H1 (cell line): ENCODE results near the gene MYO5A. TPM values are rescaled to one million over a fixed set of nuclear protein-coding genes. Genes with fewer than 3 reads are reported as not detected.

Source experiments
- CTCF ChIA-PET: fragments of 300-600 bp; sonication (Branson Sonifier 250); formaldehyde crosslinking; loops from one replicate; lab custom pipeline; 2021; ENCODE audit not compliant: partially characterized antibody; lab: Charles Lee
- POLR2A ChIA-PET: fragments of 300-600 bp; sonication (Branson Sonifier 250); formaldehyde crosslinking; loops from one replicate; lab custom pipeline; 2021; ENCODE audit warnings: inconsistent platforms; ENCODE audit not compliant: partially characterized antibody; lab: Charles Lee
- DNase-seq, 2 experiments: peaks; one replicate each; pipeline versions ENCODE4 v3.0.0 to v3.0.0-alpha.2; 2010 to 2022; ENCODE audit warnings: low spot score in 2 of 2, low read depth in 1 of 2, mixed read lengths in 1 of 2
- FAIRE-seq: peaks from 2 replicates; lab custom pipeline; 2011; peaks lifted over from hg19 to GRCh38; lab: Jason Lieb, UNC
- H2AFZ ChIP-seq: 2 replicates; pipeline ENCODE4 v1.8.1; 2012; ENCODE audit warnings: low read length, inconsistent platforms
- H2AK5ac ChIP-seq: 2 replicates; pipeline ENCODE4 v1.6.1; 2013; ENCODE audit warnings: low read depth, low read length
- H2BK120ac ChIP-seq: replicated peaks from 2 replicates; pipeline ENCODE3; 2013; ENCODE audit warnings: low read depth, low read length, inconsistent platforms
- H2BK12ac ChIP-seq: 2 replicates; pipeline ENCODE4 v1.6.1; 2013; ENCODE audit warnings: low read depth, low read length
- H2BK15ac ChIP-seq: 2 replicates; pipeline ENCODE4 v1.6.1; 2013; ENCODE audit warnings: low read length
- H2BK20ac ChIP-seq: 2 replicates; pipeline ENCODE4 v1.6.1; 2013; ENCODE audit warnings: low read length
- H2BK5ac ChIP-seq: 2 replicates; pipeline ENCODE4 v1.6.1; 2013; ENCODE audit warnings: low read depth, low read length
- H3K14ac ChIP-seq: 2 replicates; pipeline ENCODE4 v1.6.1; 2013; ENCODE audit warnings: inconsistent platforms; ENCODE audit not compliant: insufficient read length
- H3K18ac ChIP-seq: 2 replicates; pipeline ENCODE4 v1.6.1; 2013; ENCODE audit warnings: low read length; ENCODE audit errors: extremely low read depth
- H3K23ac ChIP-seq: 2 replicates; pipeline ENCODE4 v1.6.1; 2013; ENCODE audit warnings: inconsistent platforms; ENCODE audit not compliant: insufficient read length
- H3K23me2 ChIP-seq: 2 replicates; pipeline ENCODE4 v1.6.1; 2013; ENCODE audit warnings: low read depth, low read length
- H3K27ac ChIP-seq: 2 replicates; pipeline ENCODE4 v1.6.1; 2011; ENCODE audit warnings: low read depth, low read length, inconsistent platforms
- H3K27me3 ChIP-seq, 4 experiments: replicated peaks in 1 of 4; 1 replicate in 1 of 4; 2 replicates in 3 of 4; pipeline versions ENCODE4 v1.6.1 to v1.8.1; 2011 to 2013; ENCODE audit warnings: low read length in 3 of 4, mild to moderate bottlenecking in 3 of 4, inconsistent platforms in 2 of 4, mixed read lengths in 2 of 4, moderate library complexity in 1 of 4; ENCODE audit not compliant: control insufficient read depth in 3 of 4, insufficient read depth in 3 of 4; ENCODE audit errors: extremely low read depth in 1 of 4
- H3K36me3 ChIP-seq, 4 experiments: 2 replicates each; pipeline versions ENCODE4 v1.6.1 to v1.8.1; 2011 to 2013; ENCODE audit warnings: mild to moderate bottlenecking in 4 of 4, low read length in 3 of 4, moderate library complexity in 2 of 4, control low read depth in 1 of 4, inconsistent platforms in 1 of 4; ENCODE audit not compliant: insufficient read depth in 4 of 4, control insufficient read depth in 2 of 4
- H3K4ac ChIP-seq: replicated peaks from 2 replicates; pipeline ENCODE3; 2013; ENCODE audit warnings: low read length, low read depth, mixed read lengths, inconsistent platforms; ENCODE audit not compliant: insufficient read length
- H3K4me1 ChIP-seq, 4 experiments: replicated peaks in 1 of 4; 1 replicate in 1 of 4; 2 replicates in 3 of 4; pipeline versions ENCODE4 v1.6.1 to v1.8.1; 2011 to 2013; ENCODE audit warnings: low read length in 3 of 4, inconsistent platforms in 2 of 4, mixed read lengths in 1 of 4; ENCODE audit not compliant: insufficient read depth in 4 of 4, control insufficient read depth in 3 of 4
- H3K4me2 ChIP-seq, 2 experiments: 2 replicates each; pipeline versions ENCODE4 v1.6.1 to v1.8.1; 2011 to 2013; ENCODE audit warnings: low read depth in 2 of 2, low read length in 2 of 2, control low read depth in 1 of 2, inconsistent platforms in 1 of 2, mild to moderate bottlenecking in 1 of 2; ENCODE audit not compliant: insufficient read depth in 1 of 2
- H3K4me3 ChIP-seq, 4 experiments: fragments of 200-600, 300-600 bp in 1 of 4; sonication (generic), shearing (Covaris generic), sonication (Bioruptor Twin) in 1 of 4; 2 replicates each; pipeline versions ENCODE4 v1.5.1 to v1.8.1; 2011 to 2016; ENCODE audit warnings: low read length in 4 of 4, low read depth in 3 of 4, control low read depth in 2 of 4, inconsistent platforms in 2 of 4, mild to moderate bottlenecking in 2 of 4, mixed read lengths in 1 of 4, moderate library complexity in 1 of 4; ENCODE audit not compliant: insufficient read depth in 2 of 4; ENCODE audit errors: extremely low read depth in 1 of 4
- H3K56ac ChIP-seq: replicated peaks from 2 replicates; pipeline ENCODE3; 2013; ENCODE audit warnings: low read depth, mild to moderate bottlenecking, mixed read lengths, low read length, inconsistent platforms; ENCODE audit not compliant: insufficient read length
- H3K79me1 ChIP-seq: 2 replicates; pipeline ENCODE4 v1.6.1; 2013; ENCODE audit warnings: low read depth, low read length, control low read depth
- H3K79me2 ChIP-seq, 2 experiments: 2 replicates each; pipeline versions ENCODE4 v1.6.1 to v1.8.1; 2012 to 2013; ENCODE audit warnings: low read length in 2 of 2, mild to moderate bottlenecking in 2 of 2, inconsistent platforms in 1 of 2; ENCODE audit not compliant: insufficient read depth in 2 of 2, control insufficient read depth in 1 of 2
- H3K9ac ChIP-seq, 4 experiments: replicated peaks in 1 of 4; 1 replicate in 1 of 4; 2 replicates in 3 of 4; pipeline versions ENCODE4 v1.6.1 to v1.8.1; 2011 to 2013; ENCODE audit warnings: low read depth in 3 of 4, low read length in 3 of 4, control low read depth in 2 of 4, mild to moderate bottlenecking in 2 of 4, moderate library complexity in 2 of 4, inconsistent platforms in 1 of 4; ENCODE audit errors: extremely low read depth in 1 of 4
- H3K9me3 ChIP-seq, 2 experiments: 2 replicates each; pipeline versions ENCODE4 v1.6.1 to v1.8.1; 2012 to 2013; ENCODE audit warnings: mild to moderate bottlenecking in 2 of 2, moderate library complexity in 2 of 2, control low read depth in 1 of 2, inconsistent platforms in 1 of 2, low read depth in 1 of 2, low read length in 1 of 2, mixed read lengths in 1 of 2; ENCODE audit not compliant: insufficient read depth in 2 of 2
- H4K20me1 ChIP-seq, 2 experiments: replicated peaks in 1 of 2; 2 replicates each; pipeline versions ENCODE3 to v1.8.1; 2011 to 2013; ENCODE audit warnings: inconsistent platforms in 2 of 2, low read length in 2 of 2, mild to moderate bottlenecking in 1 of 2; ENCODE audit not compliant: insufficient read depth in 2 of 2, control insufficient read depth in 1 of 2
- H4K5ac ChIP-seq: 2 replicates; pipeline ENCODE4 v1.6.1; 2013; ENCODE audit warnings: low read length, low read depth, mixed read lengths, inconsistent platforms; ENCODE audit not compliant: insufficient read length
- H4K8ac ChIP-seq: 2 replicates; pipeline ENCODE4 v1.8.0; 2013; ENCODE audit warnings: mild to moderate bottlenecking, moderate library complexity, low read length, inconsistent platforms; ENCODE audit not compliant: insufficient read depth; ENCODE audit errors: extremely low read depth
- H4K91ac ChIP-seq: replicated peaks from 2 replicates; pipeline ENCODE3; 2013; ENCODE audit warnings: low read length, mixed read lengths, inconsistent platforms; ENCODE audit not compliant: insufficient read length
- ATF2 ChIP-seq: IDR thresholded peaks from 2 replicates; pipeline ENCODE4 v1.6.1; 2012; ENCODE audit warnings: low read length, inconsistent platforms
- E2F6 ChIP-seq: IDR thresholded peaks from 2 replicates; pipeline ENCODE4 v1.6.1; 2012; ENCODE audit warnings: inconsistent platforms
- EGR1 ChIP-seq: IDR thresholded peaks from 2 replicates; pipeline ENCODE4 v1.6.1; 2011; ENCODE audit warnings: low read depth, low read length, borderline replicate concordance
- FOSL1 ChIP-seq: IDR thresholded peaks from 2 replicates; pipeline ENCODE4 v1.6.1; 2011; ENCODE audit warnings: mild to moderate bottlenecking, low read depth, low read length, moderate library complexity; ENCODE audit not compliant: insufficient read depth
- WGBS, 2 experiments: shearing (Covaris generic) in 1 of 2; methylation state at CpG; one replicate each; pipeline versions ENCODE4 v1.1.6 to v1.1.7; 2013 to 2015; ENCODE audit warnings: low lambda C conversion rate in 2 of 2, mixed read lengths in 2 of 2, inconsistent platforms in 1 of 2, low coverage in 1 of 2, missing lambda C conversion rate in 1 of 2; ENCODE audit not compliant: insufficient replicate concordance in 2 of 2, insufficient coverage in 1 of 2, insufficient read length in 1 of 2; ENCODE audit errors: extremely low coverage in 1 of 2, missing lambda C conversion rate in 1 of 2; 5-methylcytosine and 5-hydroxymethylcytosine counted together
- polyA plus RNA-seq, 7 experiments: library from polyadenylated mRNA; depleted of rRNA in 3 of 7; stranded (reverse) in 5 of 7; unstranded in 2 of 7; fragments of >200 nt in 5 of 7; fragments of 200-250 nt in 2 of 7; gene quantifications; 1 replicate in 5 of 7; 2 replicates in 1 of 7; 4 replicates in 1 of 7; pipeline versions ENCODE4 v1.2.1 to v1.2.3, GENCODE V29; 2011 to 2013; ENCODE audit warnings: missing spikeins in 2 of 7, mixed read lengths in 2 of 7
- total RNA-seq: library from RNA; stranded (reverse); fragmentation: NEBNext Ultra II Directional; extraction: Animal tissue kit (Norgen Biotek cat#: 25700); gene quantifications from 2 replicates; pipeline ENCODE4 v1.2.1, GENCODE V29; 2021

Gene MYO5A
- total and polyA plus RNA-seq, 2 of the 8 experiments (the other 6 are each of a cell fraction or from before 2014, with no cell fraction given): 11.4 to 24.7 TPM

GRCh38 chr15:52517014-52517413 is 11.7 kb downstream of the MYO5A start:
- Histone ChIP-seq H2BK12ac (no peak overlapping the region), H3K9me3 (no peaks in the 10 kb centered on the region), H3K79me2 (peaks cover 4 to 19% of the 10 kb centered on the region in 2 experiments; a peak in 3 of 4 replicates), H2BK5ac (no peak overlapping the region), H3K36me3 (no peaks in the 10 kb centered on the region), H3K4me3 (no peak overlapping the region), H2BK20ac (no peak overlapping the region), H2BK120ac (no peak overlapping the region), H3K4me2 (no peak overlapping the region), H4K5ac (no peak overlapping the region), H3K4me1 (0 out of 7 replicates have a peak, but pooled peaks cover 0 to 4% (median 0%) of the 10 kb centered on the region in 4 experiments), H3K56ac (no peak overlapping the region), H3K27ac (no peak overlapping the region), H3K4ac (no peak overlapping the region), H3K18ac (no peak overlapping the region), H3K79me1 (no peaks in the 10 kb centered on the region; the same call in 1 of the 2 replicates), H2AFZ (no peak overlapping the region), H3K27me3 (no peaks in the 10 kb centered on the region), H2BK15ac (no peak overlapping the region), H3K14ac (no peak overlapping the region), H4K20me1 (no peaks in the 10 kb centered on the region), H3K23ac (no peak overlapping the region), H4K91ac (no peak overlapping the region), H4K8ac (no peak overlapping the region), H2AK5ac (no peak overlapping the region), H3K9ac (no peak overlapping the region), H3K23me2 (no peaks in the 10 kb centered on the region)
- DNase-seq (no peak), FAIRE-seq (no peak)
- no peak for TF ChIP-seq FOSL1
- TF ChIP-seq ATF2: no peak
- TF ChIP-seq E2F6: no peak
- no peak for TF ChIP-seq EGR1
- ChIA-PET CTCF (no interaction called here), POLR2A (no interaction called here)
- 85% methylated on average over 1 of the region's 1 CpG; no CpG with 5 or more reads in 1 of the 2 experiments for WGBS, 2 experiments
